GM13976 (cell line): ENCODE measurements around the gene KIF1A.
A peak's percentile ranks its signal among the peaks of the same experiment; 100 is the strongest.

ENCODE experiments used
- DNase-seq: peaks from one replicate; pipeline ENCODE4 v3.0.0; 2012; ENCODE audit warnings: low spot score
- in situ Hi-C: fragments of 300-500 bp; cut with MboI; formaldehyde crosslinking; loops from one replicate; pipeline ENCODE4 v1.12.0; 2022; ENCODE audit warnings: low sequenced_read_pairs, mixed read lengths, inconsistent platforms; ENCODE audit not compliant: unreplicated experiment
- TF ChIP-seq, protein P1 (sequence below): IDR thresholded peaks from 2 replicates; pipeline ENCODE4 v1.5.1; 2012; ENCODE audit warnings: borderline replicate concordance, mild to moderate bottlenecking; ENCODE audit not compliant: insufficient read depth; ENCODE audit errors: extremely low read depth, missing control alignments, control extremely low read depth

Gene KIF1A

DNA sequence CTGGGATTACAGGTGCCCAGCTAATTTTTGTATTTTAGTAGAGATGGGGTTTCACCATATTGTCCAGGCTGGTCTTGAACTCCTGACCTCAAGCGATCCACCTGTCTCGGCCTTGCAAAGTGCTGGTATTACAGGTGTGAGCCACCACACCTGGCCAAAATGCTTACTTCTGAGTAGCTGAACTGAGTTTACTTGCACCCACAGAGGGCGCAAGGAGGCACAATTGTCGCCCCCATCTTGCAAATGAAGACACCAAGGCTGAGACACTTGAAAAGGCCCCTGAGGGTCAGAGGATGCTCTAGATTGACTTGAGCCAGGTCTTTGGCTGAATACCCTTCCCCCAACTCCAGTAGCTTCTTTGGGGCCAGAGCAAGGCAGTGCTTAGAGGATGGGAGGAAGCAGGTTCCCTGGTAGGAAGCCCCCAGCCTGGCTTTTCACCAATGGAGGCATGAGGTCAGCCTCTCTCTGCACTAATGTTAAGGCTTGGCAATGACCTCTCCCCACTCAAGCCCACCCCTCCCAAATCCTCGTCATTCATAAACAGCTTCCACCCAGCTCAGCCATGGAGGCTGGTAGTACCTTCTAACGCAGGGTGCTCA is 14.5 kb upstream of the KIF1A start:
- TF ChIP-seq, protein P1, sequence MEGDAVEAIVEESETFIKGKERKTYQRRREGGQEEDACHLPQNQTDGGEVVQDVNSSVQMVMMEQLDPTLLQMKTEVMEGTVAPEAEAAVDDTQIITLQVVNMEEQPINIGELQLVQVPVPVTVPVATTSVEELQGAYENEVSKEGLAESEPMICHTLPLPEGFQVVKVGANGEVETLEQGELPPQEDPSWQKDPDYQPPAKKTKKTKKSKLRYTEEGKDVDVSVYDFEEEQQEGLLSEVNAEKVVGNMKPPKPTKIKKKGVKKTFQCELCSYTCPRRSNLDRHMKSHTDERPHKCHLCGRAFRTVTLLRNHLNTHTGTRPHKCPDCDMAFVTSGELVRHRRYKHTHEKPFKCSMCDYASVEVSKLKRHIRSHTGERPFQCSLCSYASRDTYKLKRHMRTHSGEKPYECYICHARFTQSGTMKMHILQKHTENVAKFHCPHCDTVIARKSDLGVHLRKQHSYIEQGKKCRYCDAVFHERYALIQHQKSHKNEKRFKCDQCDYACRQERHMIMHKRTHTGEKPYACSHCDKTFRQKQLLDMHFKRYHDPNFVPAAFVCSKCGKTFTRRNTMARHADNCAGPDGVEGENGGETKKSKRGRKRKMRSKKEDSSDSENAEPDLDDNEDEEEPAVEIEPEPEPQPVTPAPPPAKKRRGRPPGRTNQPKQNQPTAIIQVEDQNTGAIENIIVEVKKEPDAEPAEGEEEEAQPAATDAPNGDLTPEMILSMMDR: no peak
- DNase-seq: no peak
- in situ Hi-C loops: no loop called here

DNA sequence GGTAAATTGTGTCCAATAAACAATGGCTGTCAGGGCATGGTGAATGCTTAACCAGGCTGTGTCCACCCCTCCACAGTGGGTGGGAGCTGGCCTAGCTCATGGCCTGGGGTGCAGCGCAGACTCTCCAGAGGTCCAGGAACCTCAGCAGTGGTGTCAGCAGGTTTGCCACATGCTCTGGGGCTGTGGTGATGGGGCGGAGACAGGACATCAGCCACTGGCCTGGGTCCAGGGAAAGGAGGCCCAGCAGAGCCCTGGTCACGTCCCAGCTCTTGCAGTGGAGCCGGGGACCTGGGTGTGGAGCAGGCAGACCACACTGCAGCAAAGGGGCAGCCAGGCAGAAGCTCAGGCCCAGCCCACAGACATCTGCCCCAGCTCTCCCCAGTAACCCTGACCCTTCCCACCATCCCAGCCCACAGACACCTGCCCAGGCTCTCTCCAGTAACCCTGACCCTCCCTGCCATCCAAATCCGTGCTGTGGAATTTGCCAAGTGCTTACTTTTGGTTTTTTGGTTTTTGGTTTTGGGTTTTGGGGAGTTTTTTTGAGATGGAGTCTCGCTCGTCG is 13.8 kb upstream of the KIF1A start:
- DNase-seq: no peak
- in situ Hi-C loops: no loop called here
- TF ChIP-seq, protein P1: no peak

DNA sequence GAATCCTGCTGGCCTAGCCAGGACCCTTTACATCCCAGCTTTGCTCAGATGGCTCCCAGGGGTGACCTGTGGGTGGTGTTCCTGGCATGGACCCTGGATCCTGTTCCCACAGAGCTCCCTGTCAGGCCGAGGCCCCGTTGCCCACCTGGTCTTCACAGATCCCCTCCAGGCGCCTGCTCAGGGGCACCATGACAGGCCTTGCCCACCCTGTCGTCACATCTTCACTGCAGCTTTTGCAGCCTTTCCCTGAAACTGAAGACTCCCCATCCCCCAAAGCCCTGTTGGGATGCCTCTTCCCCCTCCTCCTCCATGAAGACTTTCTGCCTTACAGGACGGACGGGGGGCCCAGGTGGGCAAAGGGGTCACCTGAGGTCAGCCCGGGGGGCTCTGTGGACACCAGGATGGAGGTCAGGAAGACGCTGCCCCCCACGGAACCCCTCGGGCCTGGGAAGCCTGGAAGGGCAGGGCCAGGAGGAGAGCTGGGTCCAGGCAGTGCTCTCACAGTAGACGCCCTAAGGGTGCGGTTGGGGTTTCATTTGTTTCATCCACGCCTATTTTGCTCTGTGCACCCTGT is 13.0 kb upstream of the KIF1A start:
- DNase-seq: no peak
- in situ Hi-C loops: no loop called here
- TF ChIP-seq, protein P1: no peak

DNA sequence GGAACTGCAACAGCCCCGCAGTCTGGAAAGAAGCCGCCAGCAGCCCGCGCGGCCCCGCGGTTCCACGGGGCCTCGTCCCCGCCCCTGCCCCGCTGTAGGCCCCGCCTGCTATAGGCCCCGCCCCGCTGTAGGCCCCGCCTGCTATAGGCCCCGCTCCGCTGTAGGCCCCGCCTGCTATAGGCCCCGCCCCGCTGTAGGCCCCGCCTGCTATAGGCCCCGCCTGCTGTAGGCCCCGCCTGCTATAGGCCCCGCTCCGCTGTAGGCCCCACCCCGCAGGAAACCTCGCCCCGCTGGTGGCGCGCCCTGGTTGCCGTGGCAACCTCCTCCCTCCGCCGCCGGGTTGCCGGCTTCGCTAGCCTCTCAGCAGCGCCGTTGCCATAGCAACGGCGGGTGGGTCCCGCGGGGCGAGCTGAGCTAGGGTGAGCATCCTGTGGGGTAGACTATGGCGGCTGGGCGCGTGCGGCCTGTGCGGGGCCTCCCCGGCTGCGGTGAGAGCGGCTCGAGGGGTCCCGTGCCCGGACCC is 12.2 kb upstream of the KIF1A start:
- TF ChIP-seq, protein P1: no peak
- DNase-seq: peak; percentile 98
- in situ Hi-C loops: no loop called here

DNA sequence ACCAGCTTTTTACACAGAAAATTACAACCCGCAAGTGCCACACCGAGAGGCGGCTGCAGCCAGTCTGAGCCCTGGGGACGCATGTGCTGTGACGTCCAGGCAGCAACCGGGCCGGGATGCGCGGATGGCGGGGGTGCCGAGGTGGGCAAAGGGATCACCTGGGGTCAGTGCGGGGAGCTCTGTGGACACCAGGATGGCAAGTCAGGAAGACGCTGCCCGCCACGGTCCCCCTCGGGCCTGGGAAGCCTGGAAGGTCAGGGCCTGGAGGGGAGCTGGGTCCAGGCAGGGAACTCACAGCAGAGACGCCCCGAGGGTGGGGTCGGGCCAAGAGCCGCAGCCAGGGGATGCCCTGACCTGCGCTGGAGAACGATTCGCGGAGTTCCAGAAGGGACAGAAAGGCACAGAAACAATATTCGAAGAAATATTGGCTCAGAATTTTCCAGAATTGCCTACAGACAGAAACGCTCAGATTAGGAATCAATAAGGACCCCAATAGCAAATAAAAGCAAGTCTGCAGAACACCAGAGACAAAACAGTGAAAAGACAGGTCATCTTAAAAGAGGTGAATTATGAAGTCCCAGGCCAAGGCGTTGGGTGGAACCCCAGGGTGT is 11.7 kb upstream of the KIF1A start:
- DNase-seq: peak; percentile 37
- in situ Hi-C loops: no loop called here
- TF ChIP-seq, protein P1: no peak

DNA sequence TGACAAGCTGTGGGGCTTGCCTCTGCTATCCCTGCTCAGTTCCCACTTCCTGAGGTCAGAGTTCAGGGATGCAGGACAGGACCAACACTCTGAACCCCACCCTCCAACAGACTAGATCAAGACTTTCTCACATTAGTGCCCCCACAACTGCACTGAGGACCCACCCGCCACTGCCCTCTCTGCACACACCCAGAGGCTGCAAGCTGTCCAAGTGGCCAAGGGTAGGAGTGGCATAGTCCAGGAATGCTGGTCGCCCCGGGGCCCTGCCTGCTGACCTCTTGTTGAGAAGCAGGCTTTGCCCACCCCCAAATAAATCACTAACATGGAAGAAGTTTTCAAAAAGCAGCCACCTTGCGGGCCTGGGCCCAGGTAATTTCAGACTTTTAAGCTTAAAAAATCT is 5.5 kb upstream of the KIF1A start:
- DNase-seq: no peak
- TF ChIP-seq, protein P1: no peak
- in situ Hi-C loops: no loop called here
